HEK293 (cell line): ENCODE results near the gene AP3D1.

Experiments used
- BCL11B ChIP-seq: fragments of 450-650 bp; formaldehyde crosslinking; IDR thresholded peaks from 2 replicates; pipeline ENCODE4 v1.5.1; 2016; ENCODE audit warnings: low read depth, missing biosample characterization, missing genetic modification characterization
- EGR2 ChIP-seq: fragments of 450-650 bp; formaldehyde crosslinking; IDR thresholded peaks from 2 replicates; pipeline ENCODE4 v1.5.1; 2016; ENCODE audit warnings: low read depth, missing biosample characterization, missing genetic modification characterization
- GLIS1 ChIP-seq: fragments of 450-650 bp; formaldehyde crosslinking; IDR thresholded peaks from 2 replicates; pipeline ENCODE4 v1.5.1; 2016; ENCODE audit warnings: missing biosample characterization, missing genetic modification characterization
- HOXA7 ChIP-seq: sonication (generic); formaldehyde crosslinking; IDR thresholded peaks from 2 replicates; pipeline ENCODE4 v1.8.1; 2022; ENCODE audit warnings: missing genetic modification reagents, borderline replicate concordance
- MZF1 ChIP-seq: fragments of 450-650 bp; formaldehyde crosslinking; IDR thresholded peaks from 2 replicates; pipeline ENCODE4 v1.5.1; 2017; ENCODE audit warnings: missing biosample characterization, missing genetic modification characterization, borderline replicate concordance
- REPIN1 ChIP-seq: fragments of 450-650 bp; formaldehyde crosslinking; IDR thresholded peaks from 2 replicates; pipeline ENCODE4 v1.5.1; 2017; ENCODE audit warnings: missing biosample characterization, missing genetic modification characterization, low read depth
- ZBTB11 ChIP-seq: fragments of 450-650 bp; formaldehyde crosslinking; conservative IDR thresholded peaks from 2 replicates; pipeline ENCODE4 v1.5.1; 2016; ENCODE audit warnings: low read depth, missing biosample characterization, missing genetic modification characterization
- ZBTB20 ChIP-seq: fragments of 450-650 bp; formaldehyde crosslinking; IDR thresholded peaks from 2 replicates; pipeline ENCODE4 v1.5.1; 2016; ENCODE audit warnings: missing biosample characterization, missing genetic modification characterization
- ZBTB7A ChIP-seq: fragments of 450-650 bp; formaldehyde crosslinking; IDR thresholded peaks from 2 replicates; pipeline ENCODE4 v1.5.1; 2016; ENCODE audit warnings: low read depth, missing biosample characterization, missing genetic modification characterization
- ZEB2 ChIP-seq: fragments of 450-650 bp; formaldehyde crosslinking; IDR thresholded peaks from 2 replicates; pipeline ENCODE4 v1.5.1; 2016; ENCODE audit warnings: missing biosample characterization, missing genetic modification characterization
- ZNF175 ChIP-seq: fragments of 450-650 bp; formaldehyde crosslinking; IDR thresholded peaks from 2 replicates; pipeline ENCODE4 v1.5.1; 2016; ENCODE audit warnings: missing biosample characterization, missing genetic modification characterization
- ZNF324 ChIP-seq: fragments of 450-650 bp; formaldehyde crosslinking; IDR thresholded peaks from 2 replicates; pipeline ENCODE4 v1.5.1; 2016; ENCODE audit warnings: missing biosample characterization, missing genetic modification characterization
- ZNF391 ChIP-seq: fragments of 450-650 bp; formaldehyde crosslinking; IDR thresholded peaks from 2 replicates; pipeline ENCODE4 v1.5.1; 2016; ENCODE audit warnings: low read depth, missing biosample characterization, missing genetic modification characterization, borderline replicate concordance
- ZNF501 ChIP-seq: fragments of 450-650 bp; formaldehyde crosslinking; IDR thresholded peaks from 2 replicates; pipeline ENCODE4 v1.5.1; 2016; ENCODE audit warnings: missing biosample characterization, missing genetic modification characterization
- ZNF558 ChIP-seq: fragments of 450-650 bp; formaldehyde crosslinking; IDR thresholded peaks from 2 replicates; pipeline ENCODE4 v1.5.1; 2016; ENCODE audit warnings: missing biosample characterization, missing genetic modification characterization
- ZNF596 ChIP-seq: fragments of 450-650 bp; IDR thresholded peaks from 2 replicates; pipeline ENCODE4 v1.5.0; 2018; ENCODE audit warnings: missing biosample characterization, mild to moderate bottlenecking, missing genetic modification characterization, moderate library complexity
- ZNF76 ChIP-seq: fragments of 450-650 bp; formaldehyde crosslinking; IDR thresholded peaks from 2 replicates; pipeline ENCODE4; 2016; ENCODE audit warnings: low read depth, missing biosample characterization, missing genetic modification characterization, borderline replicate concordance
- ZNF768 ChIP-seq: fragments of 450-650 bp; formaldehyde crosslinking; IDR thresholded peaks from 2 replicates; pipeline ENCODE4 v1.5.1; 2018; ENCODE audit warnings: missing biosample characterization, mild to moderate bottlenecking, missing genetic modification characterization
- ZNF791 ChIP-seq: fragments of 450-650 bp; formaldehyde crosslinking; IDR thresholded peaks from 2 replicates; pipeline ENCODE4 v1.5.1; 2016; ENCODE audit warnings: missing biosample characterization, missing genetic modification characterization
- ZNF792 ChIP-seq: fragments of 450-650 bp; formaldehyde crosslinking; IDR thresholded peaks from 2 replicates; pipeline ENCODE4 v1.5.1; 2016; ENCODE audit warnings: missing biosample characterization, missing genetic modification characterization
- ZSCAN30 ChIP-seq: fragments of 450-650 bp; IDR thresholded peaks from 2 replicates; pipeline ENCODE4 v1.5.1; 2018; ENCODE audit warnings: missing biosample characterization, mild to moderate bottlenecking, missing genetic modification characterization, moderate library complexity
- ZSCAN4 ChIP-seq: fragments of 450-650 bp; formaldehyde crosslinking; IDR thresholded peaks from 2 replicates; pipeline ENCODE4 v1.5.1; 2017; ENCODE audit warnings: missing biosample characterization, missing genetic modification characterization
- TF ChIP-seq, protein P1 (sequence below): fragments of 450-650 bp; formaldehyde crosslinking; IDR thresholded peaks from 2 replicates; pipeline ENCODE4 v1.5.1; 2016; ENCODE audit warnings: missing biosample characterization, missing genetic modification characterization
- TF ChIP-seq, protein P2 (sequence below): fragments of 450-650 bp; formaldehyde crosslinking; IDR thresholded peaks from 2 replicates; pipeline ENCODE4 v1.5.1; 2016; ENCODE audit warnings: missing biosample characterization, missing genetic modification characterization
- TF ChIP-seq, protein P3 (sequence below): fragments of 450-650 bp; IDR thresholded peaks from 2 replicates; pipeline ENCODE4 v1.5.1; 2018; ENCODE audit warnings: missing biosample characterization, mild to moderate bottlenecking, missing genetic modification characterization
- TF ChIP-seq, protein P4 (sequence below): fragments of 450-650 bp; formaldehyde crosslinking; IDR thresholded peaks from 2 replicates; pipeline ENCODE4 v1.5.1; 2017; ENCODE audit warnings: missing biosample characterization, missing genetic modification characterization

Gene AP3D1

GRCh38 chr19:2055931-2056836 lies 95.2 kb downstream of the AP3D1 start (continued):
- TF ChIP-seq ZSCAN4 (tag by site-specific recombination) (no peak), ZSCAN30 (no peak), ZBTB7A (tag by site-specific recombination) (no peak), ZNF768 (no peak), ZNF596 (no peak), ZNF391 (no peak), ZBTB11 (no peak), HOXA7 (CRISPR knock-in tag) (no peak), ZEB2 (tag by site-specific recombination) (no peak), ZNF791 (tag by site-specific recombination) (no peak), ZNF558 (no peak), EGR2 (tag by site-specific recombination) (peak; percentile 28; the same call in 1 of the 2 replicates), BCL11B (tag by site-specific recombination) (no peak), GLIS1 (tag by site-specific recombination) (peak; percentile 94), ZNF175 (no peak), ZNF324 (tag by site-specific recombination) (no peak), ZBTB20 (tag by site-specific recombination) (peak; percentile 65; the same call in 1 of the 2 replicates), ZNF76 (tag by site-specific recombination) (no peak), MZF1 (tag by site-specific recombination) (no peak), REPIN1 (tag by site-specific recombination) (no peak), ZNF792 (no peak), ZNF501 (tag by site-specific recombination) (no peak)
- TF ChIP-seq, protein P1, sequence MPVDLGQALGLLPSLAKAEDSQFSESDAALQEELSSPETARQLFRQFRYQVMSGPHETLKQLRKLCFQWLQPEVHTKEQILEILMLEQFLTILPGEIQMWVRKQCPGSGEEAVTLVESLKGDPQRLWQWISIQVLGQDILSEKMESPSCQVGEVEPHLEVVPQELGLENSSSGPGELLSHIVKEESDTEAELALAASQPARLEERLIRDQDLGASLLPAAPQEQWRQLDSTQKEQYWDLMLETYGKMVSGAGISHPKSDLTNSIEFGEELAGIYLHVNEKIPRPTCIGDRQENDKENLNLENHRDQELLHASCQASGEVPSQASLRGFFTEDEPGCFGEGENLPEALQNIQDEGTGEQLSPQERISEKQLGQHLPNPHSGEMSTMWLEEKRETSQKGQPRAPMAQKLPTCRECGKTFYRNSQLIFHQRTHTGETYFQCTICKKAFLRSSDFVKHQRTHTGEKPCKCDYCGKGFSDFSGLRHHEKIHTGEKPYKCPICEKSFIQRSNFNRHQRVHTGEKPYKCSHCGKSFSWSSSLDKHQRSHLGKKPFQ (tag by site-specific recombination): no peak
- TF ChIP-seq, protein P2, sequence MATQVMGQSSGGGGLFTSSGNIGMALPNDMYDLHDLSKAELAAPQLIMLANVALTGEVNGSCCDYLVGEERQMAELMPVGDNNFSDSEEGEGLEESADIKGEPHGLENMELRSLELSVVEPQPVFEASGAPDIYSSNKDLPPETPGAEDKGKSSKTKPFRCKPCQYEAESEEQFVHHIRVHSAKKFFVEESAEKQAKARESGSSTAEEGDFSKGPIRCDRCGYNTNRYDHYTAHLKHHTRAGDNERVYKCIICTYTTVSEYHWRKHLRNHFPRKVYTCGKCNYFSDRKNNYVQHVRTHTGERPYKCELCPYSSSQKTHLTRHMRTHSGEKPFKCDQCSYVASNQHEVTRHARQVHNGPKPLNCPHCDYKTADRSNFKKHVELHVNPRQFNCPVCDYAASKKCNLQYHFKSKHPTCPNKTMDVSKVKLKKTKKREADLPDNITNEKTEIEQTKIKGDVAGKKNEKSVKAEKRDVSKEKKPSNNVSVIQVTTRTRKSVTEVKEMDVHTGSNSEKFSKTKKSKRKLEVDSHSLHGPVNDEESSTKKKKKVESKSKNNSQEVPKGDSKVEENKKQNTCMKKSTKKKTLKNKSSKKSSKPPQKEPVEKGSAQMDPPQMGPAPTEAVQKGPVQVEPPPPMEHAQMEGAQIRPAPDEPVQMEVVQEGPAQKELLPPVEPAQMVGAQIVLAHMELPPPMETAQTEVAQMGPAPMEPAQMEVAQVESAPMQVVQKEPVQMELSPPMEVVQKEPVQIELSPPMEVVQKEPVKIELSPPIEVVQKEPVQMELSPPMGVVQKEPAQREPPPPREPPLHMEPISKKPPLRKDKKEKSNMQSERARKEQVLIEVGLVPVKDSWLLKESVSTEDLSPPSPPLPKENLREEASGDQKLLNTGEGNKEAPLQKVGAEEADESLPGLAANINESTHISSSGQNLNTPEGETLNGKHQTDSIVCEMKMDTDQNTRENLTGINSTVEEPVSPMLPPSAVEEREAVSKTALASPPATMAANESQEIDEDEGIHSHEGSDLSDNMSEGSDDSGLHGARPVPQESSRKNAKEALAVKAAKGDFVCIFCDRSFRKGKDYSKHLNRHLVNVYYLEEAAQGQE (tag by site-specific recombination): no peak
- TF ChIP-seq, protein P3, sequence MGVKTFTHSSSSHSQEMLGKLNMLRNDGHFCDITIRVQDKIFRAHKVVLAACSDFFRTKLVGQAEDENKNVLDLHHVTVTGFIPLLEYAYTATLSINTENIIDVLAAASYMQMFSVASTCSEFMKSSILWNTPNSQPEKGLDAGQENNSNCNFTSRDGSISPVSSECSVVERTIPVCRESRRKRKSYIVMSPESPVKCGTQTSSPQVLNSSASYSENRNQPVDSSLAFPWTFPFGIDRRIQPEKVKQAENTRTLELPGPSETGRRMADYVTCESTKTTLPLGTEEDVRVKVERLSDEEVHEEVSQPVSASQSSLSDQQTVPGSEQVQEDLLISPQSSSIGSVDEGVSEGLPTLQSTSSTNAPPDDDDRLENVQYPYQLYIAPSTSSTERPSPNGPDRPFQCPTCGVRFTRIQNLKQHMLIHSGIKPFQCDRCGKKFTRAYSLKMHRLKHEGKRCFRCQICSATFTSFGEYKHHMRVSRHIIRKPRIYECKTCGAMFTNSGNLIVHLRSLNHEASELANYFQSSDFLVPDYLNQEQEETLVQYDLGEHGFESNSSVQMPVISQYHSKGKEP: no peak
- TF ChIP-seq, protein P4, sequence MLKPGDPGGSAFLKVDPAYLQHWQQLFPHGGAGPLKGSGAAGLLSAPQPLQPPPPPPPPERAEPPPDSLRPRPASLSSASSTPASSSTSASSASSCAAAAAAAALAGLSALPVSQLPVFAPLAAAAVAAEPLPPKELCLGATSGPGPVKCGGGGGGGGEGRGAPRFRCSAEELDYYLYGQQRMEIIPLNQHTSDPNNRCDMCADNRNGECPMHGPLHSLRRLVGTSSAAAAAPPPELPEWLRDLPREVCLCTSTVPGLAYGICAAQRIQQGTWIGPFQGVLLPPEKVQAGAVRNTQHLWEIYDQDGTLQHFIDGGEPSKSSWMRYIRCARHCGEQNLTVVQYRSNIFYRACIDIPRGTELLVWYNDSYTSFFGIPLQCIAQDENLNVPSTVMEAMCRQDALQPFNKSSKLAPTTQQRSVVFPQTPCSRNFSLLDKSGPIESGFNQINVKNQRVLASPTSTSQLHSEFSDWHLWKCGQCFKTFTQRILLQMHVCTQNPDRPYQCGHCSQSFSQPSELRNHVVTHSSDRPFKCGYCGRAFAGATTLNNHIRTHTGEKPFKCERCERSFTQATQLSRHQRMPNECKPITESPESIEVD (tag by site-specific recombination): no peak
